Neuronal stem cell (in vitro differentiated cells): ENCODE results near the gene RNU1-3.
"Not testable (repeated sequence)": the region's sequence is repeated elsewhere in the genome, so short reads cannot be mapped to it uniquely, and the experiment has no call there.

Experiments used
- DNase-seq: peaks from one replicate; pipeline ENCODE4 v3.0.0-alpha.2; 2013; ENCODE audit warnings: low spot score
- H2AFZ ChIP-seq: one replicate; pipeline ENCODE4 v1.6.1; 2013; ENCODE audit warnings: mild to moderate bottlenecking, low read length, inconsistent platforms
- H2AK5ac ChIP-seq: 2 replicates; pipeline ENCODE4 v1.6.1; 2013; ENCODE audit warnings: low read depth, mild to moderate bottlenecking, inconsistent platforms, low read length, moderate library complexity, mixed read lengths
- H2BK120ac ChIP-seq: 2 replicates; pipeline ENCODE4 v1.6.1; 2013; ENCODE audit warnings: low read depth, mild to moderate bottlenecking, inconsistent platforms, low read length, moderate library complexity, mixed read lengths
- H2BK12ac ChIP-seq: one replicate; pipeline ENCODE4 v1.6.1; 2013; ENCODE audit warnings: low read length, inconsistent platforms
- H2BK15ac ChIP-seq: 2 replicates; pipeline ENCODE4 v1.6.1; 2013; ENCODE audit warnings: mild to moderate bottlenecking, low read length, inconsistent platforms, mixed read lengths
- H2BK5ac ChIP-seq: one replicate; pipeline ENCODE4 v1.6.1; 2013; ENCODE audit warnings: inconsistent platforms, mild to moderate bottlenecking, low read length, moderate library complexity
- H3K14ac ChIP-seq: one replicate; pipeline ENCODE4 v1.6.1; 2013; ENCODE audit warnings: low read length, inconsistent platforms
- H3K18ac ChIP-seq: 2 replicates; pipeline ENCODE4 v1.6.1; 2013; ENCODE audit warnings: low read length, inconsistent platforms
- H3K23ac ChIP-seq: 2 replicates; pipeline ENCODE4 v1.6.1; 2013; ENCODE audit warnings: low read depth, mild to moderate bottlenecking, mixed read lengths, low read length, inconsistent platforms; ENCODE audit not compliant: poor library complexity
- H3K27ac ChIP-seq: replicated peaks from 3 replicates; pipeline ENCODE4 v1.5.1; 2013; ENCODE audit warnings: low read length, inconsistent platforms
- H3K27me3 ChIP-seq, 3 experiments: 2 replicates each; pipeline ENCODE4 v1.6.1; 2013; ENCODE audit warnings: low read length in 3 of 3, mild to moderate bottlenecking in 2 of 3, inconsistent platforms in 1 of 3, low read depth in 1 of 3, mixed read lengths in 1 of 3, moderate library complexity in 1 of 3; ENCODE audit not compliant: control insufficient read depth in 3 of 3, insufficient read depth in 3 of 3
- H3K36me3 ChIP-seq, 2 donors: replicated peaks in 1 of 2; 2 replicates each; pipeline ENCODE4 v1.6.1; 2013; ENCODE audit warnings: low read length in 2 of 2; ENCODE audit not compliant: control insufficient read depth in 2 of 2, insufficient read depth in 2 of 2
- H3K4ac ChIP-seq: 2 replicates; pipeline ENCODE4 v1.6.1; 2013; ENCODE audit warnings: inconsistent platforms, mild to moderate bottlenecking, low read length, moderate library complexity
- H3K4me1 ChIP-seq, 2 donors: 1 replicate in 1 of 2; 2 replicates in 1 of 2; pipeline ENCODE4 v1.6.1; 2013; ENCODE audit warnings: low read length in 2 of 2, low read depth in 1 of 2; ENCODE audit not compliant: control insufficient read depth in 2 of 2, insufficient read depth in 1 of 2
- H3K4me2 ChIP-seq: one replicate; pipeline ENCODE4 v1.6.1; 2013; ENCODE audit warnings: mild to moderate bottlenecking, low read length, inconsistent platforms; ENCODE audit not compliant: insufficient read depth, poor library complexity, severe bottlenecking
- H3K4me3 ChIP-seq, 2 donors: 2 replicates each; pipeline ENCODE4 v1.5.1; 2013; ENCODE audit warnings: low read length in 2 of 2, mild to moderate bottlenecking in 2 of 2, inconsistent platforms in 1 of 2, moderate library complexity in 1 of 2
- H3K79me1 ChIP-seq: one replicate; pipeline ENCODE4 v1.6.1; 2013; ENCODE audit warnings: low read depth, mild to moderate bottlenecking, inconsistent platforms, low read length, moderate library complexity
- H3K9ac ChIP-seq: one replicate; pipeline ENCODE4 v1.6.1; 2013; ENCODE audit warnings: mild to moderate bottlenecking, low read depth, low read length, inconsistent platforms; ENCODE audit not compliant: poor library complexity
- H3K9me3 ChIP-seq, 2 donors: replicated peaks in 1 of 2; 2 replicates each; pipeline versions ENCODE3 to v1.6.1; 2013; ENCODE audit warnings: low read length in 2 of 2, mild to moderate bottlenecking in 2 of 2, inconsistent platforms in 1 of 2, low read depth in 1 of 2, mixed read lengths in 1 of 2, moderate library complexity in 1 of 2; ENCODE audit not compliant: control insufficient read depth in 2 of 2, insufficient read depth in 1 of 2
- H4K8ac ChIP-seq: one replicate; pipeline ENCODE4 v1.6.1; 2013; ENCODE audit warnings: low read depth, mild to moderate bottlenecking, inconsistent platforms, low read length, moderate library complexity
- H4K91ac ChIP-seq: one replicate; pipeline ENCODE4 v1.6.1; 2013; ENCODE audit warnings: low read length, low read depth, mild to moderate bottlenecking, inconsistent platforms; ENCODE audit not compliant: poor library complexity
- WGBS, 2 donors: extraction: QIAGEN DNeasy Blood & Tissue Kit; methylation state at CpG; one replicate each; pipeline ENCODE4 v1.1.7; 2013; ENCODE audit warnings: missing lambda C conversion rate in 2 of 2, mixed read lengths in 1 of 2; ENCODE audit not compliant: insufficient read length in 2 of 2, insufficient replicate concordance in 1 of 2; ENCODE audit errors: extremely low coverage in 2 of 2; 5-methylcytosine and 5-hydroxymethylcytosine counted together

RNU1-3 gene

GRCh38 chr1:16690971-16691682 lies 24.4 kb upstream of the RNU1-3 start:
- DNase-seq, H2AK5ac ChIP-seq, H3K27me3 ChIP-seq, H2BK120ac ChIP-seq, H2BK5ac ChIP-seq, H3K9ac ChIP-seq, H3K27ac ChIP-seq, H3K36me3 ChIP-seq, H3K4me1 ChIP-seq, H3K23ac ChIP-seq, H2BK15ac ChIP-seq, H3K4me3 ChIP-seq, H3K14ac ChIP-seq, H2AFZ ChIP-seq, H2BK12ac ChIP-seq, H4K8ac ChIP-seq, H3K18ac ChIP-seq, H3K9me3 ChIP-seq, H3K4me2 ChIP-seq, H3K4ac ChIP-seq, H4K91ac ChIP-seq, H3K79me1 ChIP-seq: not testable (repeated sequence)
- WGBS, 2 donors: no CpG with 5 or more reads among the region's 13 CpGs

GRCh38 chr1:16687132-16687800 lies 20.5 kb upstream of the RNU1-3 start:
- WGBS, 2 donors: no CpG with 5 or more reads among the region's 13 CpGs
- not testable (repeated sequence) for H3K14ac ChIP-seq, H3K27ac ChIP-seq, H3K4me3 ChIP-seq, H2AFZ ChIP-seq, H2BK15ac ChIP-seq, H4K91ac ChIP-seq, H2AK5ac ChIP-seq, H3K27me3 ChIP-seq, H3K4ac ChIP-seq, H3K79me1 ChIP-seq, H3K23ac ChIP-seq, DNase-seq, H3K9ac ChIP-seq, H2BK12ac ChIP-seq, H4K8ac ChIP-seq, H3K9me3 ChIP-seq, H3K4me1 ChIP-seq, H2BK120ac ChIP-seq, H2BK5ac ChIP-seq, H3K4me2 ChIP-seq, H3K36me3 ChIP-seq
- peak overlapping the region; percentile 57 for H3K18ac ChIP-seq

- H3K79me1 ChIP-seq, H3K4me3 ChIP-seq, H3K36me3 ChIP-seq, H3K4me2 ChIP-seq, H3K27ac ChIP-seq, H3K9ac ChIP-seq, H2BK12ac ChIP-seq, H2AK5ac ChIP-seq, H2AFZ ChIP-seq, H4K8ac ChIP-seq, H3K14ac ChIP-seq, DNase-seq, H2BK120ac ChIP-seq, H3K23ac ChIP-seq, H2BK5ac ChIP-seq, H3K9me3 ChIP-seq, H3K4ac ChIP-seq, H4K91ac ChIP-seq, H2BK15ac ChIP-seq, H3K27me3 ChIP-seq, H3K4me1 ChIP-seq, H3K18ac ChIP-seq: not testable (repeated sequence)
- WGBS, 2 donors: no CpG with 5 or more reads among the region's 37 CpGs
Observed at GRCh38 chr1:16685445-16686371, 19.0 kb upstream of the RNU1-3 start.
